ENCODE measurements around the gene DCLK2.

DNA sequence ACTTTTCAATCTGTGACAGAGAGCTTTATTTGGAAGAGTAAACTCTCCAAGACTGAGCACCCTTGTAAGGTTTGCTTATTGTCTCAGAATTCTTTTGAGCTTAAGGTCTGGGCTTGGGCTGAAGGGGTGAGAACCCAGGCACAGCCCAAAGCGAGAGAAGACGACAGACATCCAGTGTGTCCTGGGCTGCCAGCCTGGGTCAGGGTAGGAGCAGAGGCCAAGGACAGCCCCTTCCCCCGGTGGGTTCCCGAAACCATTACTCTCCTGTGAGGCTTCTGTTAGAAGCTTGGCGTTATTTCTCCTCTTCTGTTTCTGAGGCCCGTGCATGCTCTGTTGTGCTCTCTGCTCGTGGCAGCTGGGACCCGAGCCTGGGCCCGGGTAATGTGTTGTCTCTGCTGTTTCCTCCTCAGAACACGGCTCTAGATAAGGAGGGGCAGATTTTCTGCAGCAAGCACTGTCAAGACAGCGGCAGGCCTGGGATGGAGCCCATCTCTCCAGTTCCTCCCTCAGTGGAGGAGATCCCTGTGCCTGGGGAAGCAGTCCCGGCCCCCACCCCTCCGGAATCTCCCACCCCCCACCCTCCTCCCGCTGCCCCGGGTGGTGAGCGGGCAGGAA is 177.5 kb downstream of the DCLK2 start:
- TF ChIP-seq POLR2AphosphoS5 (IDR thresholded peaks at IDR 0.05; ENCODE audit: low read depth, low read length) (no peak), CTCF (IDR thresholded peaks at IDR 0.05; ENCODE audit: control extremely low read depth in 1 of 3, insufficient read depth in 1 of 3, low read depth in 1 of 3, low read length in 3 of 3) (no peak), JUND (IDR thresholded peaks at IDR 0.05; ENCODE audit: low read length) (no peak), CHD2 (IDR thresholded peaks at IDR 0.05; ENCODE audit: low read length) (no peak), POLR2A (IDR thresholded peaks at IDR 0.05; ENCODE audit: control extremely low read depth in 1 of 2, low read depth in 2 of 2, low read length in 2 of 2) (no peak), JUN (IDR thresholded peaks at IDR 0.05; ENCODE audit: low read depth, low read length) (no peak)
